ENCODE measurements around the gene EOGT. TPM values are rescaled to one million over a fixed set of nuclear protein-coding genes. Genes with fewer than 3 reads are reported as not detected.

Gene EOGT
- total RNA-seq, 4 donors from 2014 or later: 75.0 to 135 (median 94.3) TPM

GRCh38 chr3:68958932-68959331 lies 54.6 kb downstream of the EOGT start:
- Histone ChIP-seq H3K27me3 (no peaks in the 10 kb centered on the region), H3K9me3 (no peaks in the 10 kb centered on the region), H3K4me1 (peaks cover 0 to 7% (median 0%) of the 10 kb centered on the region in 3 donors), H3K36me3 (no peaks in the 10 kb centered on the region), H3K27ac (no peak overlapping the region), H3K4me3 (no peak overlapping the region)
- WGBS, 2 donors (ENCODE audit: low coverage in 1 of 2): 64 to 65% methylated on average over 3 of the region's 3 CpGs
- ATAC-seq: no peak
- TF ChIP-seq, protein P1, sequence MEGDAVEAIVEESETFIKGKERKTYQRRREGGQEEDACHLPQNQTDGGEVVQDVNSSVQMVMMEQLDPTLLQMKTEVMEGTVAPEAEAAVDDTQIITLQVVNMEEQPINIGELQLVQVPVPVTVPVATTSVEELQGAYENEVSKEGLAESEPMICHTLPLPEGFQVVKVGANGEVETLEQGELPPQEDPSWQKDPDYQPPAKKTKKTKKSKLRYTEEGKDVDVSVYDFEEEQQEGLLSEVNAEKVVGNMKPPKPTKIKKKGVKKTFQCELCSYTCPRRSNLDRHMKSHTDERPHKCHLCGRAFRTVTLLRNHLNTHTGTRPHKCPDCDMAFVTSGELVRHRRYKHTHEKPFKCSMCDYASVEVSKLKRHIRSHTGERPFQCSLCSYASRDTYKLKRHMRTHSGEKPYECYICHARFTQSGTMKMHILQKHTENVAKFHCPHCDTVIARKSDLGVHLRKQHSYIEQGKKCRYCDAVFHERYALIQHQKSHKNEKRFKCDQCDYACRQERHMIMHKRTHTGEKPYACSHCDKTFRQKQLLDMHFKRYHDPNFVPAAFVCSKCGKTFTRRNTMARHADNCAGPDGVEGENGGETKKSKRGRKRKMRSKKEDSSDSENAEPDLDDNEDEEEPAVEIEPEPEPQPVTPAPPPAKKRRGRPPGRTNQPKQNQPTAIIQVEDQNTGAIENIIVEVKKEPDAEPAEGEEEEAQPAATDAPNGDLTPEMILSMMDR (IDR thresholded peaks at IDR 0.05): no peak
- TF ChIP-seq POLR2AphosphoS5 (IDR thresholded peaks at IDR 0.05): no peak
- no peak for TF ChIP-seq POLR2A (IDR thresholded peaks at IDR 0.05)
- no peak for TF ChIP-seq EP300 (IDR thresholded peaks at IDR 0.05)

GRCh38 chr3:68957895-68958294 lies 55.6 kb downstream of the EOGT start:
- no peak for ATAC-seq
- WGBS, 2 donors (ENCODE audit: low coverage in 1 of 2): 64 to 87% methylated on average over 3 of the region's 3 CpGs
- TF ChIP-seq EP300 (IDR thresholded peaks at IDR 0.05): no peak
- TF ChIP-seq POLR2AphosphoS5 (IDR thresholded peaks at IDR 0.05): no peak
- TF ChIP-seq, protein P1 (IDR thresholded peaks at IDR 0.05): no peak
- no peak for TF ChIP-seq POLR2A (IDR thresholded peaks at IDR 0.05)

DNA sequence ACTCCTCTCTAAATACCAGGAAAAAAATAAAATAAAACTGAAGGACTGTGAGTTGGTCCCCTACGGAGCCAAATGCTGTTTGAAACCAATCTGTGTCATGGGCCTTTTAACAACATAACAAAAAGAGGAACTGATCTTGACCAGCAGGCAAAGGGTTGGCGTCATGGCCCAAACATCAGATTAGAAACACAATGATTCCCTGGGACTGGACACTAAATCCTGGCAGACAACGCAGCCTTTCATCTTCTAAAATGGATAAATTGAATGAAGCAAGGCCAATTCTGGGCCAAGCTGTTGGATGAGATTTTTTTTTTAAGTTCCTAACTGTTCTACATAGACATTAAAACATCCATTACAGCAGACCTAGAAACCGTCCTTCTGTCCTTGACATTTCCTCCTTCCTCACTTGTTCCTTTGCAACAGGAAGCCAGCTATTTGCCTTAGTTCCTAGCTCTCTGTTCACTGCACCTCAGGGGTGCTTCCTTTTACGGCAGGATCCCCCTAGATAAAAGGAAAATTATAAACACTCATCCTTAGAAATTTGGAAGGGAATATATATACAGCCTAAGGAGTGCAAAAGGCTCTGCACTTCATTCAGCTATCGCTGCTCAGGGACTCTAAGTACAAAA lies 59.6 kb downstream of the EOGT start:
- Histone ChIP-seq H3K27ac (no peak overlapping the region), H3K4me1 (no peaks in the 10 kb centered on the region), H3K9me3 (no peaks in the 10 kb centered on the region), H3K4me3 (no peak overlapping the region), H3K27me3 (no peaks in the 10 kb centered on the region), H3K36me3 (no peaks in the 10 kb centered on the region)
- TF ChIP-seq POLR2AphosphoS5 (IDR thresholded peaks at IDR 0.05) (no peak), EP300 (IDR thresholded peaks at IDR 0.05) (no peak), POLR2A (IDR thresholded peaks at IDR 0.05) (no peak)
- TF ChIP-seq, protein P1 (IDR thresholded peaks at IDR 0.05): no peak
- 57 to 62% methylated on average over 5 to 6 of the region's 6 CpGs for WGBS, 2 donors (ENCODE audit: low coverage in 1 of 2)
- ATAC-seq: no peak

More at GRCh38 chr3:68957895-68958294, 55.6 kb downstream of the EOGT start:
- Histone ChIP-seq H3K9me3 (no peaks in the 10 kb centered on the region), H3K4me3 (no peak overlapping the region), H3K27me3 (no peaks in the 10 kb centered on the region), H3K4me1 (no peaks in the 10 kb centered on the region), H3K27ac (no peak overlapping the region), H3K36me3 (no peaks in the 10 kb centered on the region)

GRCh38 chr3:68945225-68945624 lies 68.3 kb downstream of the EOGT start:
- Histone ChIP-seq H3K27ac (no peak overlapping the region), H3K4me3 (no peak overlapping the region), H3K36me3 (no peaks in the 10 kb centered on the region), H3K27me3 (peaks cover 9% of the 10 kb centered on the region), H3K4me1 (no peaks in the 10 kb centered on the region), H3K9me3 (no peaks in the 10 kb centered on the region)
- ATAC-seq: no peak
- no peak for TF ChIP-seq EP300 (IDR thresholded peaks at IDR 0.05)
- TF ChIP-seq POLR2A (IDR thresholded peaks at IDR 0.05): no peak
- TF ChIP-seq, protein P1 (IDR thresholded peaks at IDR 0.05): no peak
- no peak for TF ChIP-seq POLR2AphosphoS5 (IDR thresholded peaks at IDR 0.05)
- 82 to 100% methylated on average over 1 of the region's 1 CpG for WGBS, 2 donors (ENCODE audit: low coverage in 1 of 2)
